ENCODE measurements around the gene SIDT2. TPM values are rescaled to one million over a fixed set of nuclear protein-coding genes. Genes with fewer than 3 reads are reported as not detected.
"Not testable (repeated sequence)": the region's sequence is repeated elsewhere in the genome, so short reads cannot be mapped to it uniquely, and the experiment has no call there.

SIDT2 gene
- 52.6 TPM for polyA plus RNA-seq (2013, experiment 1 of 2; ENCODE audit: insufficient read length)
- polyA plus RNA-seq (2013, experiment 2 of 2; ENCODE audit: insufficient read length), result 55.8 TPM

GRCh38 chr11:117178210-117179034 is at the start of gene SIDT2:
Gene SIDT2 (plus strand): TSS chr11:117178743. CDS start chr11:117179264, 521 bp downstream.
- DNase-seq, result peak; percentile 94

- not testable (repeated sequence) for DNase-seq
Observed at GRCh38 chr11:117130396-117130795, 48.1 kb upstream of the SIDT2 start.

GRCh38 chr11:117130879-117131278 is 47.7 kb upstream of the SIDT2 start:
- DNase-seq, result no peak

GRCh38 chr11:117134431-117134830 is 44.1 kb upstream of the SIDT2 start:
- no peak for DNase-seq

- DNase-seq, result not testable (repeated sequence)
Observed at GRCh38 chr11:117134979-117135378, 43.6 kb upstream of the SIDT2 start.

GRCh38 chr11:117137223-117138086 is 41.1 kb upstream of the SIDT2 start:
- DNase-seq, result peak; percentile 11

GRCh38 chr11:117143390-117143789 is 35.2 kb upstream of the SIDT2 start:
- peak; percentile 63 for DNase-seq

GRCh38 chr11:117143871-117144476 is 34.6 kb upstream of the SIDT2 start, which contains the start of gene PAFAH1B2:
Gene PAFAH1B2 (plus strand): TSS chr11:117144287. CDS start chr11:117152448, 8,161 bp downstream.
- DNase-seq, result peak; percentile 94

- DNase-seq, result peak; percentile 53
Observed at GRCh38 chr11:117144477-117145392, 33.8 kb upstream of the SIDT2 start.

GRCh38 chr11:117145393-117145761 is 33.2 kb upstream of the SIDT2 start:
- DNase-seq, result peak; percentile 50

- DNase-seq, result peak; percentile 53
Observed at GRCh38 chr11:117146521-117146920, 32.0 kb upstream of the SIDT2 start.

GRCh38 chr11:117152066-117152465 is 26.5 kb upstream of the SIDT2 start:
- DNase-seq, result no peak

GRCh38 chr11:117154468-117154867 is 24.1 kb upstream of the SIDT2 start:
- DNase-seq, result no peak

GRCh38 chr11:117157507-117157906 is 21.0 kb upstream of the SIDT2 start:
- DNase-seq, result no peak

GRCh38 chr11:117159892-117160291 is 18.7 kb upstream of the SIDT2 start:
- no peak for DNase-seq

- no peak for DNase-seq
Observed at GRCh38 chr11:117160826-117161225, 17.7 kb upstream of the SIDT2 start.

GRCh38 chr11:117166491-117166890 is 12.1 kb upstream of the SIDT2 start:
- DNase-seq, result no peak

GRCh38 chr11:117169736-117170135 is 8.8 kb upstream of the SIDT2 start:
- DNase-seq, result no peak

GRCh38 chr11:117170210-117170609 is 8.3 kb upstream of the SIDT2 start:
- no peak for DNase-seq

- no peak for DNase-seq
Observed at GRCh38 chr11:117171007-117171403, 7.5 kb upstream of the SIDT2 start.

- no peak for DNase-seq
Observed at GRCh38 chr11:117171404-117172061, 7.0 kb upstream of the SIDT2 start.

All from fibroblast of skin of scalp (primary cell).